ENCODE data around the gene MZF1.

MZF1 gene

GRCh38 chr19:58554494-58555368 lies 18.4 kb downstream of the MZF1 start, which contains the start of gene CHMP2A:
TSS of gene CHMP2A (minus strand) at chr19:58555105. CDS start at chr19:58554212, 893 bp downstream.
- H3K27ac Mint-ChIP-seq = peak within 1 kb of the TSS; percentile 99
- no peaks in the 10 kb centered on the region for H3K27me3 Mint-ChIP-seq (ENCODE audit: low read depth)
- H3K9me3 Mint-ChIP-seq = no peaks in the 10 kb centered on the region
- peaks cover 38% of the 10 kb centered on the region for H3K4me1 Mint-ChIP-seq (ENCODE audit: low read depth)
- H3K4me3 Mint-ChIP-seq = peak within 1 kb of the TSS; percentile 96
- DNase-seq (ENCODE audit: low spot score) = peak; percentile 98
- peaks cover 76% of the 10 kb centered on the region for H3K36me3 Mint-ChIP-seq (ENCODE audit: low read depth)

GRCh38 chr19:58553799-58554493 lies 19.2 kb downstream of the MZF1 start:
- peak; percentile 3 for DNase-seq (ENCODE audit: low spot score)
- Mint-ChIP-seq H3K4me3 (peak overlapping the region; percentile 96), H3K4me1 (ENCODE audit: low read depth) (peaks cover 35% of the 10 kb centered on the region), H3K9me3 (no peaks in the 10 kb centered on the region), H3K36me3 (ENCODE audit: low read depth) (peaks cover 80% of the 10 kb centered on the region), H3K27me3 (ENCODE audit: low read depth) (no peaks in the 10 kb centered on the region), H3K27ac (peak overlapping the region; percentile 99)

DNA sequence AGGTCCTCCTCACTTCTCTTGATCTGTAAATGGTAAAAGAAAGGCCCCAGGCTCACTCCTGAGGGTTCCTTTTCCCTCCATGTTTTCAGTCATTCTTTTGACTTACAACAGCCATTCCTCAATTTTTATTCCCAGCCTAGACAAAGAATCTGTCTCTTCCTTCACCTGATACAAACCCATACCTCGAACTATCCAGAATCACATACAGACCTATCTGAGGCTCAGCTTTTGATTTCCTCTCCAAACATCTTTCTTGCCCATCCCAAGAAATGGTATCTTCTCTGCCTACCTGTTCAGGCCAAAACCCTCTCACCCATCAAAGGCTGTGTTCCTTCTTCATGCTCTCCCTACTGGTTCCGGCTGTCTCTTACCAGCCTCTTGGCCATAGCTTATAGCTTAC lies 20.5 kb downstream of the MZF1 start:
- Mint-ChIP-seq H3K27me3 (ENCODE audit: low read depth) (no peaks in the 10 kb centered on the region), H3K9me3 (no peaks in the 10 kb centered on the region), H3K27ac (peak overlapping the region; percentile 27), H3K4me1 (ENCODE audit: low read depth) (peaks cover 35% of the 10 kb centered on the region), H3K4me3 (no peak overlapping the region), H3K36me3 (ENCODE audit: low read depth) (peaks cover 84% of the 10 kb centered on the region)
- DNase-seq (ENCODE audit: low spot score) = no peak

- H3K27me3 Mint-ChIP-seq (ENCODE audit: low read depth) = no peaks in the 10 kb centered on the region
- H3K4me3 Mint-ChIP-seq = no peak overlapping the region
- DNase-seq (ENCODE audit: low spot score) = no peak
- peaks cover 30% of the 10 kb centered on the region for H3K4me1 Mint-ChIP-seq (ENCODE audit: low read depth)
- H3K36me3 Mint-ChIP-seq (ENCODE audit: low read depth) = peaks cover 81% of the 10 kb centered on the region
- no peaks in the 10 kb centered on the region for H3K9me3 Mint-ChIP-seq
- no peak overlapping the region for H3K27ac Mint-ChIP-seq
Observed at GRCh38 chr19:58551577-58552471, 21.3 kb downstream of the MZF1 start.

DNA sequence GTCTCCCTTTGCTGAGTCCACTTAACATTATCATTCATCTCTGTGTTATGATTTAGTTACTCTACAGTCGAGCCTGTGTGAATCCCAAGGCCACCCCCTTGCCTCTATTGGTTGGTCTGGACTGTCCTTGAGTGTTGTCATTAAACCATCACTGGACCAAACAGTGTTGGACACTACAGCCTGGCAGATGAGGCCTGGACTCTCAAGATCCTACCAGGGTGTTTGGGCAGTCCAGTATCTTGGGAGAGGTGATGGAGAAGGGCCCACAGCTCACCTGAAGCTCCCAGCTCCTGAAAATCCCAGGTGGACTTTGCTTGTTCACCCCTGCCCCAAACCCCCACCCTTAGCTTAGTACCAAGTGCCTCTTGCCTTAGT lies 22.0 kb downstream of the MZF1 start:
- Mint-ChIP-seq H3K4me3 (no peak overlapping the region), H3K27ac (peak overlapping the region; percentile 18)

GRCh38 chr19:58550362-58551122 lies 22.6 kb downstream of the MZF1 start:
- DNase-seq (ENCODE audit: low spot score) = no peak
- H3K9me3 Mint-ChIP-seq = no peaks in the 10 kb centered on the region
- H3K4me1 Mint-ChIP-seq (ENCODE audit: low read depth) = peaks cover 36% of the 10 kb centered on the region
- H3K27me3 Mint-ChIP-seq (ENCODE audit: low read depth) = no peaks in the 10 kb centered on the region
- peaks cover 85% of the 10 kb centered on the region for H3K36me3 Mint-ChIP-seq (ENCODE audit: low read depth)
- H3K4me3 Mint-ChIP-seq = no peak overlapping the region
- peak overlapping the region; percentile 18 for H3K27ac Mint-ChIP-seq

More for the DNA sequence above, 22.0 kb downstream of the MZF1 start:
- H3K36me3 Mint-ChIP-seq (ENCODE audit: low read depth) = peaks cover 81% of the 10 kb centered on the region
- no peak for DNase-seq (ENCODE audit: low spot score)
- H3K4me1 Mint-ChIP-seq (ENCODE audit: low read depth) = peaks cover 32% of the 10 kb centered on the region
- H3K27me3 Mint-ChIP-seq (ENCODE audit: low read depth) = no peaks in the 10 kb centered on the region
- no peaks in the 10 kb centered on the region for H3K9me3 Mint-ChIP-seq

GRCh38 chr19:58549664-58550361 lies 23.3 kb downstream of the MZF1 start:
- H3K4me3 Mint-ChIP-seq = no peak overlapping the region
- no peaks in the 10 kb centered on the region for H3K27me3 Mint-ChIP-seq (ENCODE audit: low read depth)
- no peak for DNase-seq (ENCODE audit: low spot score)
- H3K9me3 Mint-ChIP-seq = no peaks in the 10 kb centered on the region
- H3K36me3 Mint-ChIP-seq (ENCODE audit: low read depth) = peaks cover 85% of the 10 kb centered on the region
- no peak overlapping the region for H3K27ac Mint-ChIP-seq
- H3K4me1 Mint-ChIP-seq (ENCODE audit: low read depth) = peaks cover 31% of the 10 kb centered on the region

GRCh38 chr19:58548859-58549663 lies 24.1 kb downstream of the MZF1 start:
- Mint-ChIP-seq H3K27me3 (ENCODE audit: low read depth) (no peaks in the 10 kb centered on the region), H3K9me3 (no peaks in the 10 kb centered on the region), H3K4me3 (no peak overlapping the region), H3K27ac (no peak overlapping the region), H3K4me1 (ENCODE audit: low read depth) (peaks cover 30% of the 10 kb centered on the region), H3K36me3 (ENCODE audit: low read depth) (peaks cover 81% of the 10 kb centered on the region)
- no peak for DNase-seq (ENCODE audit: low spot score)

- Mint-ChIP-seq H3K4me1 (ENCODE audit: low read depth) (peaks cover 27% of the 10 kb centered on the region), H3K27ac (no peak overlapping the region), H3K36me3 (ENCODE audit: low read depth) (peaks cover 71% of the 10 kb centered on the region), H3K27me3 (ENCODE audit: low read depth) (peaks cover 7% of the 10 kb centered on the region), H3K4me3 (no peak overlapping the region), H3K9me3 (no peaks in the 10 kb centered on the region)
- DNase-seq (ENCODE audit: low spot score) = no peak
Observed at GRCh38 chr19:58547323-58548312, 25.5 kb downstream of the MZF1 start.

DNA sequence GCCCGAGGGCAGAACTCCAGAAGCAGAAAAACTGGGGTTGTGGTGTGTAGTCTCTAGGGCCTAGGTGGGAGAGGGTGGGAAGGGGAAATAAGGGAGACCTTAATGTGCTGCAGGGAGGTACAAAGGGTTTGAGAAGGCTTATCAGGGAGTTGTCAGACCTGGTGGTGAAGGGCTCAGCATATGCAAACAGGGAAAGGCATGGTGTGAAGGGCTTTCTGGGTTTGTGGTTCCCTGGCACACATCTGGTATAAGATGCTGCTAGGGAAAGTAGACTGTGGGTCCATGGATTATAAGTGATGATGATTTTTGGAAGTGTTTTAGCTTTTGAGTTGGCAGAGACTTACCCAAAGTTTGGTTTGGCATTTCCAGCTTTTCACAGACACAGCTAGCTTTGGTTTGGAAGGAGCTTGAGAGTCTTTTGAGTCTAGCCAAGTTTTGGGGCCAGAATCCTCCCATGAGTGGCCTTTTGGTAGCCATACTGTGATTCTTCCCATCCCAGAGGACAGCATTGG lies 27.1 kb downstream of the MZF1 start:
- no peak for DNase-seq (ENCODE audit: low spot score)
- H3K9me3 Mint-ChIP-seq = no peaks in the 10 kb centered on the region
- peak overlapping the region; percentile 97 for H3K4me3 Mint-ChIP-seq
- H3K36me3 Mint-ChIP-seq (ENCODE audit: low read depth) = peaks cover 55% of the 10 kb centered on the region
- H3K27me3 Mint-ChIP-seq (ENCODE audit: low read depth) = peaks cover 9% of the 10 kb centered on the region
- peak overlapping the region; percentile 86 for H3K27ac Mint-ChIP-seq
- peaks cover 22% of the 10 kb centered on the region for H3K4me1 Mint-ChIP-seq (ENCODE audit: low read depth)
